Peyer's patch (tissue), 4 donors: ENCODE measurements around the gene SPAG7.

Experiments
- POLR2A ChIP-seq, 2 donors: fragments of 450-650 bp; IDR thresholded peaks; one replicate each; pipeline ENCODE4 v1.5.1; 2017; ENCODE audit warnings: antibody characterized with exemption in 2 of 2, mild to moderate bottlenecking in 2 of 2, moderate library complexity in 2 of 2
- TF ChIP-seq, protein P1 (sequence below), 6 experiments: fragments of 450-650 bp in 4 of 6; fragments of 200-600 bp in 2 of 6; sonication (generic) in 1 of 6; IDR thresholded peaks; one replicate each; pipeline ENCODE4 v1.5.1; 2017 to 2019; ENCODE audit warnings: antibody characterized with exemption in 6 of 6, mild to moderate bottlenecking in 3 of 6, moderate library complexity in 1 of 6

DNA sequence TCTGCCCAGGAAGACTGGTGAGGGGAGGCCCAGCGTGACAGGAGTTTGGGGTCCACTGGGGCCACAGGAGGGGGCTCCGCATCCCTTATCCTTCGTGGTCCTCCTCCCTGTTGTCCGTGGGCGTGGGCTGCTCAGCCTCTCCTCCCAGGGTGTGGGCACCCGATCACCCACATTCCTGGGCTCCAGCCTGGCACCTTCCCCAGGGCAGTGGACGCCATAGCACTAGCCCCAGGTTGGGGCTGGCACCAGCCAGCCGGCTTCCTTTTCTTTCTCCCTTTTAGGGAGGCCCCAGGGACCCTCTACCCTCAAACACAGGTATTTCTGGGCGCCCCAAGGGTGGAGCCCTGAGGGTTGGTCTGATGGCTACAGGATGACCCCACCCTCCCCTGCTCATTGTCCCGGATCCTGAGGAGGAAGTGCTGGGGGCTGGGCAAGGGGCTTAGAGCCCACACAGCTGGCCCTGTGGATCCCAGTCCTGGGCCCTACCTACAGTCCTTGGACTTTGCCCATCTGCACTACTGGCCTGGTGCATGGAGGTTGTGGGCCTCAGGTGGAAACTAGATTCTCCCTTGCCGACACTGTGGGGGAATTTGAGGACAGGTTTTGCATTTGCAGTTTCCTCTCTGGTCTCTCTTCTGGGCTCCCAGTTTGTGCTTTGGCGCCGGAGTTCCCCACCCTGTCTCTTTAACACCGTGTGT is 31.3 kb upstream of the SPAG7 start:
- peak in 1 of 2 donors; percentile 12 for TF ChIP-seq POLR2A (IDR thresholded peaks at IDR 0.05)
- TF ChIP-seq, protein P1, sequence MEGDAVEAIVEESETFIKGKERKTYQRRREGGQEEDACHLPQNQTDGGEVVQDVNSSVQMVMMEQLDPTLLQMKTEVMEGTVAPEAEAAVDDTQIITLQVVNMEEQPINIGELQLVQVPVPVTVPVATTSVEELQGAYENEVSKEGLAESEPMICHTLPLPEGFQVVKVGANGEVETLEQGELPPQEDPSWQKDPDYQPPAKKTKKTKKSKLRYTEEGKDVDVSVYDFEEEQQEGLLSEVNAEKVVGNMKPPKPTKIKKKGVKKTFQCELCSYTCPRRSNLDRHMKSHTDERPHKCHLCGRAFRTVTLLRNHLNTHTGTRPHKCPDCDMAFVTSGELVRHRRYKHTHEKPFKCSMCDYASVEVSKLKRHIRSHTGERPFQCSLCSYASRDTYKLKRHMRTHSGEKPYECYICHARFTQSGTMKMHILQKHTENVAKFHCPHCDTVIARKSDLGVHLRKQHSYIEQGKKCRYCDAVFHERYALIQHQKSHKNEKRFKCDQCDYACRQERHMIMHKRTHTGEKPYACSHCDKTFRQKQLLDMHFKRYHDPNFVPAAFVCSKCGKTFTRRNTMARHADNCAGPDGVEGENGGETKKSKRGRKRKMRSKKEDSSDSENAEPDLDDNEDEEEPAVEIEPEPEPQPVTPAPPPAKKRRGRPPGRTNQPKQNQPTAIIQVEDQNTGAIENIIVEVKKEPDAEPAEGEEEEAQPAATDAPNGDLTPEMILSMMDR (IDR thresholded peaks at IDR 0.05) = no peak
